ENCODE measurements around the gene DAP3.
"Not testable (repeated sequence)": the region's sequence is repeated elsewhere in the genome, so short reads cannot be mapped to it uniquely, and the experiment has no call there.

DAP3 gene

GRCh38 chr1:155689081-155689607 is at the start of gene DAP3:
DAP3 (plus strand) TSS chr1:155689091; CDS start chr1:155709780, 20,689 bp downstream.
- FAIRE-seq, result not testable (repeated sequence)

DNA sequence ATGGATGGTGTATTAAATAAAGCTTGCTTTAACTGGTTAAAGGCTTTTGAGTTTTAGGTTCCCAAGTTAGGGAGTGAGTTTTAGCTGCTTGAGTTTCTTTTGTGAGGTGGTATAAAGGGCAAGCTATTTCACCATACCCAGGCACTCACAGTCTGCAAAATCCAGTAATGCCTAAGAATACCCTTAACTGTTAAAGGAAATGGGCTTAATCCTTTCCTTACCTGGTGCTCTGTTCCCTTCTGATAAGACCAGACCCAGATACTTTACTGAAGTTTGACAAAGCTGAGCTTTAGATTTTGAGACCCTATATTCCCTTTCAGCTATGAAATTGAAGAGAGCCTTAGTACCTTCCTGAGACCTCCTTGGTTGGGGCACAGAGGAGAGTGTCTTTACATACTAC is 48.5 kb upstream of the DAP3 start:
- no peak for FAIRE-seq

DNA sequence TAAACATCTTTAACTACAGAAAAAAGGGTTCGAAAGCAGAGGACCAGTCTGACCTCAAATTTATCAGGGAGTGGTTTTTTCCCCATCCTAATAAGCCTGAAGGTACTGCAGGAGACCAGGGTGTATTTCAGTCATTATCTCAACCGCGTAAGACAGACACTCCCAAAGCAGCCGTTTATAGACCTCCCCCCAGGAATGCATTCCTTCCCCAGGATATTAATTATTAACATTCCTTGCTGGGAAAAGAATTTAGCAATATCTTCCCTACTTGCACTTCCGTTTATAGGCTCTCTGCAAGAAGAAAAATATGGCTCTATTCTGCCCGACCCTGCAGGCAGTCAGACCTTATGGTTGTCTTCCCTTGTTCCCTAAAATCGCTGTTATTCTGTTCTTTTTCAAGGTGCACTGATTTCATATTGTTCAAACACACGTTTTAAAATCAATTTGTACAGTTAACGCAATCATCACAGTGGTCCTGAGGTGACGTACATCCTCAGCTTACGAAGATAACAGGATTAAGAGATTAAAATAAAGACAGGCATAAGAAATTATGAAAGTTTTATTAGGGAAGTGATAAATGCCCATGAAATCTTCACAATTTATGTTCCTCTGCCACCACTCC is 46.2 kb upstream of the DAP3 start:
- FAIRE-seq, result not testable (repeated sequence)

DNA sequence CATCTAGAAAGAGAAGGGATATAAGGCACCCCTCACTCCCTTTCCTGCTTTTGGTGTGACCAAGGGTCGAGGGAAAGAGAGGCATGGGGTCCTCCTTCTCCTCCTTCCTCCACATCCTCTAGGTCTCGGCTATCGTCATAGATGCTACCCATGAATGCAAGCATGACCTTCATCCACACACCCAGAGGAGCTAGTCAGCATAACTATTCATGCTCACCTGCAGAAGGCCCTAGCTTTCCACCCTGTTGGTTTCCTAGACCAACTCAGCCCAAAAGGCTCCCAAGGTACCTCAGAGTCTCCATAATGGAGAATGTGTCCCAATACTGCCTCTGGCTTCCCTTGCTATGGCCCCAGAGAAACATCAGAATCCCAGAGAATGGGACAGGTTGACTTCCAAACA is 45.7 kb upstream of the DAP3 start:
- FAIRE-seq, result no peak

DNA sequence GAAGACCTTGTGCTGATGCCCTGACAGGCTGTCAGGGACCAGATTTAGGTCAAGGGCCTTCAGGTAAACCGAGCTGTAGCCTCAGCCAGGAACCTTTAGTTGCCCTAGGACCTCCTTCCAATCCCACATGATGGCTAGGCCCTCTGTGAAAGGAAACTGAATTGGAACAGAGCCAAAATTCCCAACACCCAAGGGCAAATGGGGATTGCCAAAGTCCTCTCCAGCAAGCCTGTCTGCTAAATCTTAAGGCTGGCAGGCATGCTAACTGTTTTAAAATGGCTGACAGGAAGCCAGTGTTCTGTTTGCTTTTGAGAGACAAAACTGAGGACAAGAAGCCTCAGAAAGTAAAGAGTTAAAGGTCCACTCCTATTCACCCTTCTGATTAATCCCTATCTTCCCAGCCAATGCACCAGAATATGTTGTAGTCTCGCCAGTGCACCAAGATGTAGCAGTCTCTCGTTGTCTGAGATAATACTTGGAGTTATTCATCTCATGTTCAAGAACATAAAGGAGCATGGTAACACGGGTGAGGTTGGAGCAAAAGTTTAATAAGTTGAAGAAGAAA is 43.8 kb upstream of the DAP3 start:
- no peak for FAIRE-seq

DNA sequence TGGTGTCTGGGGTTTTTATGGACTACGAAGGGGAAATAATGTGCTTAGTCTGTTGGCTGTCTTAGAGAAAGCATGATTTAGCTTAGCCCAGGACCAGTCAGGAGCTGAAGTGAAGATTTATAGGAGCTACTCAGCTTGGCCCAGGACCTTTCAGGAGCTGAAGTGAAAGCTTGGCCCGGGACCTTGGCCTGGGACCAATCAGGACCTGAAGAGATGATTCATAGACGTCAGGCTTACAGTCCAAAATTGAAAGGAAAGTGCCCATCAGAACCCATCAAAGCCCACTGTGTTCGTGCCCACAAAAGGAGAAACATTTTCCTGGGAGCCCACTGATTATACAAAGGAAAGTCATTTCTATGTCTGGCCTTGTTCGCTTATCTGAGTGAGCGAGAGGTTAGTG is 43.2 kb upstream of the DAP3 start:
- FAIRE-seq, result no peak

DNA sequence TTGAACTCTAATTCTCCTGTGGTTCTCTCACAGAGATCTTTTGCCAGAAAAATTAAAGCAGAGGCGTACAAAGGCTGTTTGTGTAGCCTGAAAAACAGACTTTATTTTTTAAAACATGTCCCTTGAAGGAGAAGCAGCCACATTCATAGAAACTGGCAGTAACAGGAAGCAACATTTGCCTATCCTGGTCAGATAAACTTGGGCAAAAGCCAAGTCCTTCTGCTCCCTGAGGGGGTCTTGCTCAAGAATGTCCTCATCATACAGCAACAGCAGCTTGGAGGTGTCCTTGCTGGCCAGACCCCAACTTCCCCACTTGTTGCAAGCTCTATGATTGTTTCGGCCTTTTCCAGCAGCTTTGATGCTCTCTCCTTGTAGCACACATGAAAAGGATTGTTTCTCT is 42.6 kb upstream of the DAP3 start:
- FAIRE-seq, result no peak

DNA sequence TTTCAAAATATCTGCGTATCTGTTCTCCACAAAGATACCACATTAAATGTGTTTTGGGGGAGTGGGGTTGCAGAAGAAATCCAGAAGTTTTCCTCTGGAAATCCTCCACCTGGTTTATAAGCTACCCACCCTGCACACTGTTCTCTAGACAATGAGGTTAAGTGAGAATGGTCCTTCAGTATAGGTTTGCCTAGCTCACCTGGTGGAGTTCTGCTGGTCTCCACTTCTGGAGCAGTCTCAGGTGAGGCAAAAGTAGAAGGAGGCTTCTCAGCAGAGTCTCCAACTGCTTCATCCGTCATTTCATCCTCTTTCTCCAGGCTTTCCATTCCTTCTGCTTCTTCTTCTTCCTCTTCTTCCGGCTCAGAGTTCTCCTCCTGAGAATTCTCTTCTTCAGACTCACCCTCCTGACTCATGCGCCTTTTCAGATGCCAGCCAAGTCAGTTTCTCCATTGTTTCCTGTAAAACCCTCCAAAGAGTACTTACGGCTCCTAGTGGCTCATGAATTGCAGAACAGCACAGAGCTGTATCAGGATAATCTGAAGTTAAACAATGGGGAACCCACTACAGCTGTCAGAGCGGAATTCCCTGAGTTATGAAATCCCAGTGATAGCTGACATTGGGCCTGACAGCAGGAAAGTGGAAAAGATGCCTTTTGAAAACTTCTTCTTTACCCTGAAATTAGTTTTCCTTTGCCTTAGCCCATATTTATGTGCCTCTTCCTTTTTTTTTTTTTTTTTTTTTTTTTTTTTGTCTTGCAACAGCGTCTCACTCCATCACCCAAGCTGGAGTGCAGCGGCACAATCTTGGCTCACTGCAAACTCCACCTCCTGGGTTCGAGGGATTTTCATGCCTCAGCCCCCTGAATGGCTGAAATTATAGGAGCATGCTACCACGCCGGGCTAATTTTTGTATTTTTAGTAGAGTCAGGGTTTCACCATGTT is 40.4 kb upstream of the DAP3 start:
- FAIRE-seq, result no peak

GRCh38 chr1:155649676-155650075 is 39.2 kb upstream of the DAP3 start:
- no peak for FAIRE-seq

GRCh38 chr1:155650231-155650757 is 38.6 kb upstream of the DAP3 start:
- no peak for FAIRE-seq

DNA sequence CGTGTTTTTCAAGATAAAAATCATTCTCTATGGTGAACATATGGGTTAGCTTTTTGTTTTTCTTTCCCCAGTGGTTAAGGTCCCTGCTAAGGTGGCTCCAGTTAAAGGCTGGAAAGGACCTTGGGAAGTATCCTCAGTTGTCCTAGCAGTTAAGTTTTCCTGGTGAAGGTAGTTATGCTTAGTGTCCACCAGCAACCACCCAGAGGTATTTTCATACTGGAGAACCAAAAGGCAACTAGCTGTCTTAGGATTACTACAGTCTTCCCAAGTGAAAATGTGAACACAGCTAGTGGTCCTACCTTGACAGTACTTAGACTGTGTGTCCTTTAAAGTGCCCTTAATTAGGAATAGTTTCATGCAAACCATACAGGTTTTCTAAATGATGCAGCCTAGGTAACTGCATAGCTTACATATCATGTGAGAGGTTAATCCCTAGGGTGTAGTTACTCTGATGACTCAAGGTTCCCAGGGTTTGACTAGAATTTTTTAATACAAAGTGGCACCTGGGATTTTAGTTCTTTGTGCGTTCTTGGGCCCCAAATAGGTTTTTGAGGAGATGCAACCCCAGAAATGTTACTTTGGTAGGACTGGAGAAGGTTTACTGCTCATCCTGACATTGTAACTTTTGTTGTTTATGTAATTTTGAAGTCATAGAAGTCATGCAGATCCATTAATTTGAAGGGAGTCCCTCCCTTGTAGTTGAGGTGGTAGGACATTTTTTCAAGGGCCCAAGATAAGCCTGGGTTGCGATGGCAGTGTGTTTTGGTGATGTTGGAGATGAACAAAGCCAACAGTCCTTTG is 36.8 kb upstream of the DAP3 start:
- no peak for FAIRE-seq

GRCh38 chr1:155652951-155653350 is 35.9 kb upstream of the DAP3 start:
- FAIRE-seq, result no peak

DNA sequence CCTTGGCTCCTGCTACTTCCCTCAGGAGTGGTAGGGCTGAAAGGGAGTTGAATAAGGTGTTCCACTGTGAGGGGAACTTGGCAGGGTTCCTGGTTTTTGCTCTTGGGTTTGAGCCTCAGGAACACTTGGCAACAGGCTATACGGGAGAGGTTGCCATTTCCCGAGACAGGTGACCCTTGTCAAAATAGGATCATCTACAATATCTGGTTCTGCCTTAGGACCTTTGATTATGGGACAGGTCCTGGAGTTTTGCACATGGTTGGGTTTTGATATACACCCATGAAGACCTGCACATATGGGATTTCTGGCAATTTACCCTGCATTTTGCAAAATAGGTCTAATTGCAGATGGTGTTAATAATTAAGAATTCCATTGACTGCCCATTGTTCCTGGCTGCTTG is 31.4 kb upstream of the DAP3 start:
- no peak for FAIRE-seq

GRCh38 chr1:155661239-155661638 is 27.7 kb upstream of the DAP3 start:
- FAIRE-seq, result not testable (repeated sequence)

- FAIRE-seq, result no peak
Observed at GRCh38 chr1:155669233-155670162, 19.4 kb upstream of the DAP3 start.

DNA sequence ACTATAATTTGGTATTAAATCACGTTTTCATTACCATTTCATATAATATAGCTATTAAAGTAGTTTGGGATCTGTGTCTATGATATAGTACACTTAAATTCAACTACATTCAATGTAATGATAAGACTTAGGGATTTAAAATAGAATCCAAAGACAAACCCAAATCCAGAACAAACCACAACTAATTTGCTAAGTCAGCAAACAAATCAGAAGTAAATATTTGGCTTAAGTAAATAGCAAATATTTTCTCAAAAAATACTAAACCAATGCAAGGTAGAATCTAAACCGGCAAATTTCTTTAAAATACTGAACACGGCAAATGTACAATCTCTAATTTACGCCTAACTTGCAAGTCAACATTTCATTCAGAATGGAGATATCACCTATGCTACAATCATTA is 17.1 kb upstream of the DAP3 start:
- no peak for FAIRE-seq

- FAIRE-seq, result no peak
Observed at GRCh38 chr1:155673003-155673402, 15.9 kb upstream of the DAP3 start.

GRCh38 chr1:155678027-155678426 is 10.9 kb upstream of the DAP3 start:
- no peak for FAIRE-seq

- not testable (repeated sequence) for FAIRE-seq
Observed at GRCh38 chr1:155678992-155679391, 9.9 kb upstream of the DAP3 start.

- no peak for FAIRE-seq
Observed at GRCh38 chr1:155680531-155680930, 8.4 kb upstream of the DAP3 start.

DNA sequence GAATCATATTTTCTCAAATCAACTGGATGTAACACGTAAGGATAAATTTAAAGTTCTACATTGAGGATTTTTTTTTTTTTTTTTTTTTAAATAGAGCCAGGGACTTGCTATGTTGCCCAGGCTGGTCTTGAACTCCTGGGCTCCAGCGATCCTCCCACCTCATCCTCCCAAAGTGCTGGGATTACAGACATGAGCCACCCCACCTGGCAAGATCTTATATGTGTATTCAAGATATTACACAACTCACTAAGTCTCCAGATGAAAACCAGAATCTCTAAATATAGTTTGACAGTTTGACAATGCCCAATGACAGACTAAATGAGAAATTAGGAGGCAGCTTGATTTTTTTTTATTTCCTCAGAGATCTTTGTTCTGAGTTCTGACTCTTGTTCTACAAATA is 7.1 kb upstream of the DAP3 start:
- no peak for FAIRE-seq
